Pancreas (tissue), 10 donors: ENCODE data around the gene GASK1A. TPM values are rescaled to one million over a fixed set of nuclear protein-coding genes. Genes with fewer than 3 reads are reported as not detected.
"Not testable (repeated sequence)": the region's sequence is repeated elsewhere in the genome, so short reads cannot be mapped to it uniquely, and the experiment has no call there.

Source experiments
- ATAC-seq, 4 donors: fragments of 200-7000 bp; cut with Tn5 transposase; one replicate each; pipeline versions ENCODE4 v1.8.0 to v1.9.1; 2020; ENCODE audit warnings: mild to moderate bottlenecking in 4 of 4, moderate library complexity in 4 of 4
- DNase-seq, 6 donors: peaks; one replicate each; pipeline ENCODE4 v3.0.0-alpha.2; 2020
- FAIRE-seq: peaks from 2 replicates; lab custom pipeline; 2012; peaks lifted over from hg19 to GRCh38; lab: Jason Lieb, UNC
- H3K27ac ChIP-seq, 4 donors: fragments of 200-600 bp; sonication (generic); 1 replicate in 3 of 4; 2 replicates in 1 of 4; pipeline versions ENCODE4 v1.5.0 to v1.8.0; 2020
- H3K27me3 ChIP-seq, 4 donors: fragments of 200-600 bp; one replicate each; pipeline ENCODE4 v1.8.0; 2021
- H3K36me3 ChIP-seq, 3 donors: fragments of 200-600 bp; sonication (generic) in 1 of 3; one replicate each; pipeline versions ENCODE4 v1.5.0 to v1.8.0; 2020 to 2021
- H3K4me1 ChIP-seq, 3 donors: fragments of 200-600 bp; one replicate each; pipeline ENCODE4 v1.8.0; 2021
- H3K4me3 ChIP-seq, 4 donors: fragments of 200-600 bp; sonication (generic) in 2 of 4; one replicate each; pipeline versions ENCODE4 v1.5.0 to v1.8.0; 2020 to 2021
- H3K9me3 ChIP-seq, 4 donors: fragments of 200-600 bp; one replicate each; pipeline ENCODE4 v1.8.0; 2021
- CTCF ChIP-seq, 4 donors: fragments of 200-600 bp; sonication (generic) in 3 of 4; IDR thresholded peaks; one replicate each; pipeline versions ENCODE4 v1.5.0 to v1.8.0; 2021; ENCODE audit warnings: antibody characterized with exemption in 4 of 4
- WGBS, 2 donors: extraction: QIAGEN DNeasy Blood & Tissue Kit; methylation state at CpG; one replicate each; pipeline ENCODE4 v1.1.7; 2013; 5-methylcytosine and 5-hydroxymethylcytosine counted together
- intact Hi-C, 3 donors: fragments of 100-400 bp; cut with DNase I; formaldehyde crosslinking; loops; one replicate each; pipeline versions ENCODE4 v1.11.1 to v1.14.2; 2022
- polyA plus RNA-seq, 2 donors: library from polyadenylated mRNA; stranded (reverse); fragments of 200-250 nt; gene quantifications; one replicate each; pipeline ENCODE4 v1.2.3, GENCODE V29; 2013
- total RNA-seq, 6 donors: library from RNA; stranded (reverse); fragmentation: NEBNext Ultra II Directional in 4 of 6; extraction: Animal tissue kit (Norgen Biotek cat#: 25700) in 4 of 6; gene quantifications; one replicate each; pipeline versions ENCODE4 v1.2.1 to v1.2.4, GENCODE V29; 2021 to 2023
- donor health status: healthy with polysubstance abuse.
- donor health status: DM: no; HTN: no; CAD: no; lungs with moderate emphysema.
- donor health status: DM: no; HTN: no; CAD: no.
- donor health status: control.
- donor health status: control.
- donor health status: Bipolar disorder and iron deficiency.
- donor health status: DM: yes; HTN: yes; CAD: no.
- donor health status: DM: no; HTN: no; CAD: no.
- donor health status: DM: no; HTN: no; CAD: no.
- donor health status: DM: yes; HTN: yes; CAD: no.

Gene GASK1A
- total and polyA plus RNA-seq, 8 donors, result 1.2 to 5.8 (median 1.8) TPM

GRCh38 chr3:43043071-43043766 lies 64.1 kb downstream of the GASK1A start:
- Histone ChIP-seq H3K27ac (no peak overlapping the region), H3K36me3 (no peaks in the 10 kb centered on the region), H3K9me3 (no peaks in the 10 kb centered on the region), H3K4me1 (no peaks in the 10 kb centered on the region), H3K27me3 (no peaks in the 10 kb centered on the region), H3K4me3 (no peak overlapping the region)
- TF ChIP-seq CTCF (IDR thresholded peaks at IDR 0.05), result no peak
- intact Hi-C loops, result no loop called here
- DNase-seq, result no peak
- ATAC-seq, result peak in 1 of 4 donors; percentile 11
- 81 to 88% methylated on average over 3 of the region's 3 CpGs for WGBS, 2 donors
- FAIRE-seq, result no peak

GRCh38 chr3:43043793-43044192 lies 64.7 kb downstream of the GASK1A start:
- no peaks in the 10 kb centered on the region for H3K27me3 ChIP-seq
- no peak overlapping the region for H3K27ac ChIP-seq
- intact Hi-C loops, result no loop called here
- no peak overlapping the region for H3K4me3 ChIP-seq
- no peak for FAIRE-seq
- TF ChIP-seq CTCF (IDR thresholded peaks at IDR 0.05), result no peak
- no peak for ATAC-seq
- no peaks in the 10 kb centered on the region for H3K36me3 ChIP-seq
- no peak for DNase-seq
- no peaks in the 10 kb centered on the region for H3K4me1 ChIP-seq
- H3K9me3 ChIP-seq, result no peaks in the 10 kb centered on the region
- 95 to 100% methylated on average over 2 of the region's 2 CpGs for WGBS, 2 donors

- H3K4me1 ChIP-seq, H3K27me3 ChIP-seq, H3K27ac ChIP-seq, H3K36me3 ChIP-seq, DNase-seq, H3K4me3 ChIP-seq, intact Hi-C loops, FAIRE-seq, H3K9me3 ChIP-seq, ATAC-seq: not testable (repeated sequence)
Observed at GRCh38 chr3:43045079-43045478, 66.0 kb downstream of the GASK1A start.

- Histone ChIP-seq H3K9me3 (peaks cover 0 to 8% (median 0%) of the 10 kb centered on the region in 4 donors), H3K4me3 (no peak overlapping the region), H3K4me1 (no peaks in the 10 kb centered on the region), H3K27me3 (no peaks in the 10 kb centered on the region), H3K27ac (no peak overlapping the region), H3K36me3 (no peaks in the 10 kb centered on the region)
- ATAC-seq (no peak), FAIRE-seq (no peak), DNase-seq (no peak)
- no peak for TF ChIP-seq CTCF (IDR thresholded peaks at IDR 0.05)
- intact Hi-C loops, result no loop called here
- 62 to 65% methylated on average over 1 of the region's 1 CpG for WGBS, 2 donors
Observed at GRCh38 chr3:43046583-43046982, 67.5 kb downstream of the GASK1A start.

- ATAC-seq, result no peak
- H3K9me3 ChIP-seq, result peaks cover 0 to 8% (median 0%) of the 10 kb centered on the region in 4 donors
- no peaks in the 10 kb centered on the region for H3K36me3 ChIP-seq
- no peak for TF ChIP-seq CTCF (IDR thresholded peaks at IDR 0.05)
- FAIRE-seq, result no peak
- no peaks in the 10 kb centered on the region for H3K27me3 ChIP-seq
- intact Hi-C loops, result no loop called here
- H3K27ac ChIP-seq, result no peak overlapping the region
- H3K4me3 ChIP-seq, result no peak overlapping the region
- no peak for DNase-seq
- H3K4me1 ChIP-seq, result no peaks in the 10 kb centered on the region
Observed at GRCh38 chr3:43048470-43048869, 69.4 kb downstream of the GASK1A start.
